HUES6 (cell line): ENCODE data around the gene UMAD1.

Experiments
- H3K27ac ChIP-seq: 2 replicates; pipeline ENCODE4 v1.7.0; 2013; ENCODE audit warnings: low read depth, mild to moderate bottlenecking, low read length, inconsistent platforms
- H3K27me3 ChIP-seq: 2 replicates; pipeline ENCODE4 v1.6.1; 2013; ENCODE audit warnings: low read length; ENCODE audit not compliant: control insufficient read depth, insufficient read depth
- H3K36me3 ChIP-seq: 2 replicates; pipeline ENCODE4 v1.6.1; 2013; ENCODE audit warnings: low read length; ENCODE audit not compliant: control insufficient read depth, insufficient read depth
- H3K4me1 ChIP-seq: 2 replicates; pipeline ENCODE4 v1.6.1; 2013; ENCODE audit warnings: low read length; ENCODE audit not compliant: control insufficient read depth, insufficient read depth
- H3K4me3 ChIP-seq: 2 replicates; pipeline ENCODE4 v1.5.1; 2013; ENCODE audit warnings: low read depth, low read length
- H3K9ac ChIP-seq: one replicate; pipeline ENCODE4 v1.6.1; 2013; ENCODE audit warnings: mild to moderate bottlenecking, low read length
- H3K9me3 ChIP-seq: 2 replicates; pipeline ENCODE4 v1.6.1; 2013; ENCODE audit warnings: low read depth, low read length; ENCODE audit not compliant: control insufficient read depth, insufficient read depth

Gene UMAD1

GRCh38 chr7:7765422-7765821 is 124.9 kb downstream of the UMAD1 start:
- no peaks in the 10 kb centered on the region for H3K27me3 ChIP-seq
- H3K36me3 ChIP-seq, result no peaks in the 10 kb centered on the region
- H3K4me3 ChIP-seq, result no peak overlapping the region
- peaks cover 6% of the 10 kb centered on the region for H3K4me1 ChIP-seq
- H3K27ac ChIP-seq, result no peak overlapping the region
- H3K9me3 ChIP-seq, result no peaks in the 10 kb centered on the region
- H3K9ac ChIP-seq, result no peak overlapping the region

GRCh38 chr7:7766671-7767070 is 126.1 kb downstream of the UMAD1 start:
- H3K4me3 ChIP-seq, result no peak overlapping the region
- H3K9me3 ChIP-seq, result no peaks in the 10 kb centered on the region
- no peak overlapping the region for H3K27ac ChIP-seq
- H3K36me3 ChIP-seq, result no peaks in the 10 kb centered on the region
- H3K4me1 ChIP-seq, result peaks cover 6% of the 10 kb centered on the region
- H3K27me3 ChIP-seq, result no peaks in the 10 kb centered on the region
- H3K9ac ChIP-seq, result no peak overlapping the region

- Histone ChIP-seq H3K9me3 (no peaks in the 10 kb centered on the region), H3K27ac (no peak overlapping the region), H3K36me3 (no peaks in the 10 kb centered on the region), H3K4me1 (peaks cover 21% of the 10 kb centered on the region), H3K4me3 (no peak overlapping the region), H3K9ac (no peak overlapping the region), H3K27me3 (no peaks in the 10 kb centered on the region)
Observed at GRCh38 chr7:7768977-7769709, 128.6 kb downstream of the UMAD1 start.

GRCh38 chr7:7769710-7770627 is 129.4 kb downstream of the UMAD1 start:
- no peaks in the 10 kb centered on the region for H3K27me3 ChIP-seq
- no peak overlapping the region for H3K4me3 ChIP-seq
- H3K36me3 ChIP-seq, result no peaks in the 10 kb centered on the region
- H3K27ac ChIP-seq, result no peak overlapping the region
- H3K9ac ChIP-seq, result no peak overlapping the region
- H3K4me1 ChIP-seq, result peaks cover 21% of the 10 kb centered on the region
- H3K9me3 ChIP-seq, result no peaks in the 10 kb centered on the region

GRCh38 chr7:7771452-7771851 is 130.9 kb downstream of the UMAD1 start:
- H3K27me3 ChIP-seq, result no peaks in the 10 kb centered on the region
- H3K27ac ChIP-seq, result no peak overlapping the region
- no peaks in the 10 kb centered on the region for H3K36me3 ChIP-seq
- no peaks in the 10 kb centered on the region for H3K9me3 ChIP-seq
- H3K4me3 ChIP-seq, result no peak overlapping the region
- peaks cover 21% of the 10 kb centered on the region for H3K4me1 ChIP-seq
- H3K9ac ChIP-seq, result no peak overlapping the region

GRCh38 chr7:7772397-7772821 is 131.9 kb downstream of the UMAD1 start:
- Histone ChIP-seq H3K27me3 (no peaks in the 10 kb centered on the region), H3K9me3 (no peaks in the 10 kb centered on the region), H3K27ac (no peak overlapping the region), H3K4me3 (no peak overlapping the region), H3K4me1 (peaks cover 21% of the 10 kb centered on the region), H3K36me3 (no peaks in the 10 kb centered on the region), H3K9ac (no peak overlapping the region)

- H3K4me1 ChIP-seq, result peaks cover 21% of the 10 kb centered on the region
- H3K27ac ChIP-seq, result no peak overlapping the region
- H3K9ac ChIP-seq, result no peak overlapping the region
- H3K27me3 ChIP-seq, result no peaks in the 10 kb centered on the region
- H3K4me3 ChIP-seq, result no peak overlapping the region
- no peaks in the 10 kb centered on the region for H3K9me3 ChIP-seq
- H3K36me3 ChIP-seq, result no peaks in the 10 kb centered on the region
Observed at GRCh38 chr7:7773334-7774309, 133.1 kb downstream of the UMAD1 start.

GRCh38 chr7:7779888-7780287 is 139.3 kb downstream of the UMAD1 start:
- no peaks in the 10 kb centered on the region for H3K9me3 ChIP-seq
- no peak overlapping the region for H3K4me3 ChIP-seq
- H3K27ac ChIP-seq, result no peak overlapping the region
- H3K4me1 ChIP-seq, result peaks cover 4% of the 10 kb centered on the region; the same call in 1 of the 2 replicates
- no peak overlapping the region for H3K9ac ChIP-seq
- H3K27me3 ChIP-seq, result no peaks in the 10 kb centered on the region
- no peaks in the 10 kb centered on the region for H3K36me3 ChIP-seq

GRCh38 chr7:7783001-7783400 is 142.4 kb downstream of the UMAD1 start:
- H3K27me3 ChIP-seq, result no peaks in the 10 kb centered on the region
- no peak overlapping the region for H3K27ac ChIP-seq
- no peaks in the 10 kb centered on the region for H3K9me3 ChIP-seq
- peaks cover 4% of the 10 kb centered on the region; the same call in 1 of the 2 replicates for H3K4me1 ChIP-seq
- H3K4me3 ChIP-seq, result no peak overlapping the region
- no peaks in the 10 kb centered on the region for H3K36me3 ChIP-seq
- H3K9ac ChIP-seq, result no peak overlapping the region

GRCh38 chr7:7785344-7785973 is 144.9 kb downstream of the UMAD1 start:
- H3K4me1 ChIP-seq, result peaks cover 5% of the 10 kb centered on the region; the same call in 1 of the 2 replicates
- H3K27ac ChIP-seq, result no peak overlapping the region
- no peaks in the 10 kb centered on the region for H3K27me3 ChIP-seq
- H3K36me3 ChIP-seq, result no peaks in the 10 kb centered on the region
- no peaks in the 10 kb centered on the region for H3K9me3 ChIP-seq
- no peak overlapping the region for H3K4me3 ChIP-seq
- H3K9ac ChIP-seq, result no peak overlapping the region
